Measurements from ENCODE around the gene RAB3C. TPM values are rescaled to one million over a fixed set of nuclear protein-coding genes. Genes with fewer than 3 reads are reported as not detected.
A peak's percentile ranks its signal among the peaks of the same experiment; 100 is the strongest.

The RAB3C gene
- total RNA-seq, 1 experiment from 2014 or later, result 13.3 TPM

GRCh38 chr5:58804291-58804690 lies 221.4 kb downstream of the RAB3C start:
- TF ChIP-seq IRF2 (CRISPR knock-in tag; IDR thresholded peaks at IDR 0.05; ENCODE audit: borderline replicate concordance, low read depth) (no peak), SP1 (CRISPR knock-in tag; conservative IDR thresholded peaks at IDR 0.05) (no peak), RORB (CRISPR knock-in tag; IDR thresholded peaks at IDR 0.05) (no peak), NR1H2 (CRISPR knock-in tag; IDR thresholded peaks at IDR 0.05) (no peak), ELF4 (CRISPR knock-in tag; IDR thresholded peaks at IDR 0.05; ENCODE audit: low read depth) (no peak), SMAD4 (CRISPR knock-in tag; IDR thresholded peaks at IDR 0.05) (no peak), KAT7 (CRISPR knock-in tag; IDR thresholded peaks at IDR 0.05; ENCODE audit: borderline replicate concordance) (no peak)
- POLR2A ChIA-PET, result no interaction called here
- Mint-ChIP-seq H3K36me3 (no peaks in the 10 kb centered on the region), H3K27ac (0 out of 2 replicates have a peak overlapping the region, but pooled peaks have one; percentile 51), H3K4me3 (no peak overlapping the region), H3K4me1 (peaks cover 39% of the 10 kb centered on the region), H3K27me3 (ENCODE audit: low read depth) (peaks cover 3% of the 10 kb centered on the region; the same call in 1 of the 2 replicates), H3K9me3 (peaks cover 7% of the 10 kb centered on the region; the same call in 1 of the 2 replicates)
- CTCF ChIA-PET, result interaction anchor here (0.6 to 0.7 kb wide), 2 partner anchors 267 to 1631 kb away, joined by 3 to 6 read pairs; no protein-coding TSS in a partner anchor
- DNase-seq (ENCODE audit: low spot score), result no peak
- ATAC-seq, result no peak

- H3K4me3 Mint-ChIP-seq, result no peak overlapping the region
- ATAC-seq (no peak; the same call in 1 of the 2 replicates), DNase-seq (ENCODE audit: low spot score) (no peak)
- peaks cover 19% of the 10 kb centered on the region for H3K4me1 Mint-ChIP-seq
- H3K9me3 Mint-ChIP-seq, result peaks cover 7% of the 10 kb centered on the region; the same call in 1 of the 2 replicates
- CTCF ChIA-PET, result interaction anchor here (1.2 kb wide), 1 partner anchor 314 kb away, joined by 3 read pairs; no protein-coding TSS in a partner anchor
- POLR2A ChIA-PET, result no interaction called here
- H3K36me3 Mint-ChIP-seq, result no peaks in the 10 kb centered on the region
- H3K27me3 Mint-ChIP-seq (ENCODE audit: low read depth), result no peaks in the 10 kb centered on the region
- TF ChIP-seq PRDM15 (CRISPR knock-in tag; IDR thresholded peaks at IDR 0.05) (no peak), ZNF425 (CRISPR knock-in tag; conservative IDR thresholded peaks at IDR 0.05) (no peak), PREB (CRISPR knock-in tag; IDR thresholded peaks at IDR 0.05; ENCODE audit: borderline replicate concordance) (no peak), HMGXB4 (CRISPR knock-in tag; IDR thresholded peaks at IDR 0.05) (no peak), JAZF1 (CRISPR knock-in tag; IDR thresholded peaks at IDR 0.05) (no peak), ESRRA (CRISPR knock-in tag; IDR thresholded peaks at IDR 0.05; ENCODE audit: borderline replicate concordance) (no peak), NR1H2 (CRISPR knock-in tag; IDR thresholded peaks at IDR 0.05) (no peak), GTF2I (CRISPR knock-in tag; conservative IDR thresholded peaks at IDR 0.05) (no peak), MYBL2 (CRISPR knock-in tag; IDR thresholded peaks at IDR 0.05) (no peak), CREB1 (CRISPR knock-in tag; IDR thresholded peaks at IDR 0.05) (no peak), SMAD3 (CRISPR knock-in tag; IDR thresholded peaks at IDR 0.05; ENCODE audit: borderline replicate concordance) (no peak), OVOL2 (CRISPR knock-in tag; IDR thresholded peaks at IDR 0.05; ENCODE audit: borderline replicate concordance) (no peak), FOXJ3 (CRISPR knock-in tag; IDR thresholded peaks at IDR 0.05; ENCODE audit: borderline replicate concordance) (no peak)
- H3K27ac Mint-ChIP-seq, result no peak overlapping the region
These were observed 227.2 kb downstream of the RAB3C start for GRCh38 chr5:58810086-58810485.
